ENCODE measurements around the gene MAD1L1.
"Not testable (repeated sequence)": the region's sequence is repeated elsewhere in the genome, so short reads cannot be mapped to it uniquely, and the experiment has no call there.

MAD1L1 gene

GRCh38 chr7:2059964-2060700 is 172.6 kb downstream of the MAD1L1 start:
- DNase-seq, result no peak

DNA sequence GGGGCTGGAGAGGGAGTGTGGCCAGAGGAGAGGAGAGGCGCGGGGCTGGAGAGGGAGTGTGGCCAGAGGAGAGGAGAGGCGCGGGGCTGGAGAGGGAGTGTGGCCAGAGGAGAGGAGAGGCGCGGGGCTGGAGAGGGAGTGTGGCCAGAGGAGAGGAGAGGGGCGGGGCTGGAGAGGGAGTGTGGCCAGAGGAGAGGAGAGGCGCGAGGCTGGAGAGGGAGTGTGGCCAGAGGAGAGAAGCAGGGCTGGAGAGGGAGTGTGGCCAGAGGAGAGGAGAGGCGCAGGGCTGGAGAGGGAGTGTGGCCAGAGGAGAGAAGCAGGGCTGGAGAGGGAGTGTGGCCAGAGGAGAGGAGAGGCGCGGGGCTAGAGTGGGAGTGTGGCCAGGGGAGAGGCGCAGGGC is 174.5 kb downstream of the MAD1L1 start:
- DNase-seq, result not testable (repeated sequence)

DNA sequence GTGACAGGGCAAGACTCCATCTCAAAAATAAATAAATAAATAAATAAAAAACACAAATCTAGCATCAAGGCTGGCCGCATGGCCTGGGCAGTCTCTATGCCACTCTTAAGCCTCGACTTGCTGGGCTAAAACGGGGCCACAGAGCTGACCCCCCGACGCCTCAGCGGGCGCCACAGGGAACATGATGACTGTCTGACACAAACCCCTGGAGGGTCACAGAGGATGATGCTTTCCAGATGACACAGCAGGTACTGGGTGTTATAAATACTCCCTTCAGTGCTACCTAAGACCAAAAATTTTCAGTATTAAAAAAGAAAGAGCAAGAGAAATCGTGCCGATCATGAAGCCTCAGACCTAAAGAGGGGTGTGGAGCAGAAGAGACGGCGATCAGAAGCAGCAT is 176.8 kb downstream of the MAD1L1 start:
- DNase-seq, result no peak

DNA sequence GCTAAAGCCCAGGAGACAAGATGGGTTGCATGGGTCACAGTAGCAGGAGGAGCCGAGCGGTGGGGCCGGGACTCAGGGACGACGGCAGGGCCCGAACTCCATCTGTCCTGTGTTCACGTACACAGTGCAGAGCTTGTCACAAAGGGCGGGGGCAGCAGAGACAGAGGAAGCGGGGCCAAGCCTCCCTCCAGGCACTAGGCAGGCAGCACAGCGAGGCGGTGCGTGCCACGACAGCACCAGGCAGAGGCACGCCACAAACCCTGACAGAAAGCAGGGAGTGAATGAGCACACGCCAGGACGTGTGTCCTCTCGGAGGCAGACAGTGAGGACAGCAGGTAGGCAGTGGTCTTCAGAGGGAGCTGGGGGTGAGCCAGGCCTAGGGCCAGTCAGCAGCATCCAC is 177.8 kb downstream of the MAD1L1 start:
- DNase-seq, result no peak

DNA sequence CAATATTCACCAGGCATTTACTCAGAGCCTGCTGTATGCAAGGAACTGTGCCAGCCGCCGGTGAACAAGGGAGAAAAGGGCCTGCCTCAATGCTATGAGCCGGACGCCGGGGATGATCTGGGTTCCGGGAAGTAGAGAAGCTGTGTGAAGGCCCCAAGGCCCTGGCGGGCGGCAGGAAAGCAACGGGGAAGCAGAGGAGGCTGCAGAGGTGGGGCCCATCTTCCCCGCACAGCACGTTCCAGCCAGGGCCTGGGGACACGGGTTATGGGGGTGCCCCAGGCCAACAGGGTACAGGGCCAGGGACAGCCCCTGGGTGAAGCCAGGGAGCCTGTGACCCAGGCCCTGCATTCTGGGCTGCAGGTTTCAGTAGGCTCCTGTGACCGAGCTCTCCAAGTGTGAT is 179.3 kb downstream of the MAD1L1 start:
- no peak for DNase-seq

DNA sequence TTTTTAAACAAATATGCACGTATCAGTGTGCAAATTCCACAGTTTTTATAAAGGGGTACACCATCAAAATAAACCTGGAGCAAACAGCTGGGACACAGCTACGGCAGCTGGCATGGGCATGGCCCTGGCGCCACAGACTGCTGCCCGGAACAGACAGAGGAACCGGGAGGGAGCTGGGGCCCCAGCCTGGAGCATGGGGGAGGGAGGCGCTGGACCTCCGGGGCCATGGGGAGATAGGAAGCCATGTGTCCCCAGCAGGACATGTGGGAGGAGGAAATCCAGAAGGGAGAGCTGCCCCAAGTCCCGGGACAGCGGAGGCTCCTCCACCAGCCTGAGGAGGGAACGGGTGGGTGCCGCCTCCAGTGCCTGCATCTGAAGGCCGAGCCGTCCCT is 180.1 kb downstream of the MAD1L1 start:
- no peak for DNase-seq

GRCh38 chr7:2051707-2052656 is 180.8 kb downstream of the MAD1L1 start:
- DNase-seq, result no peak

DNA sequence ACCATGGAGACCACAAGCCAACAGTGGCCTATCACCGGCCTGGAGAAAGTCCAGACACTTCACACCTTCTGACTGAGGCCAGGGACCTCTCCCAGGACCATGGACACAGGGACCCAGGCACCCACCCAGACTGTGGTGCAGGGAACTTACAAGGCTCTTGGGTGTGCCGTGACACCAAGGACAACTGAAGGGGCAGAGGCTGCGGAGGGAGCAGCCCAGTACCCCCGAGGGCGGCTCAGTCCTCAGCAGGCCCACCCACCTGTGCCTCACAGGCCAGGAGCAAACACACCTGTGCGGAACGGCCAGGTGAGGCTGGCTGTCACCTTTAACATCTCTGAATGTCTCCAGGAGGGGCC is 182.3 kb downstream of the MAD1L1 start:
- no peak for DNase-seq

- no peak for DNase-seq
These were observed 182.8 kb downstream of the MAD1L1 start for GRCh38 chr7:2049782-2050510.

DNA sequence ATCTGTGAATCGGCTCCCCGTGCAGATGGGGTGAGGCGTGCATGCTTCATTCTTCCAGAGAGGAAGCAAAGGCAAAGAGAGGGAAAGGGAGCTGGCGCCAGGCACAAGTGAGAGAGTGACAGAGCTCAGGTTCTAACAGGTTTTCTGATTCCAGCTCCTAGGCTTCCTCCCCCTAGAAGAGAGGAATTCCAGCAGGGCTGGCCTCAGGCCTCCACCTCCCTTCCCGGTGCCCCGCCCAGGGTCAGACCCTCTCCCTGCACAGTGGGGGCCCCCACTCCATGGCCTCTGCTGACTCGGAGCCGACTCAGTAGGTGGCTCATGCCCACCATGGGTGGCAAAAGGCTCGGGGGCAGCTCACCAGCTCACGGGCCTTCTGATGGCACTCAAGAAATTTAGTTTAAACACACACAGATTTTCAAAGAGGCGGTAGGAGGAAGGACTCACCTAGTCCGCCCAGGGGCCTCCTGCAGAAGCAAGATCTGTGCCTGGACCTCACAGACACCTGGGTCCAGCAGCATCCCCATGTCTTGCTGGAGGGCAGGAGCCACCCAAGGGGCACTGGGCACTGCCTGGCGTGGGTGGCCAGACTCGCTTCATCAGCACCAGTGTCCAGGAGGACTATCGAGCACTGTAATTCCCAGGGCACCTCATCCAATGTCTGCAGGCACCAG is 183.5 kb downstream of the MAD1L1 start:
- DNase-seq, result no peak

GRCh38 chr7:2048531-2048930 is 184.2 kb downstream of the MAD1L1 start:
- DNase-seq, result no peak

DNA sequence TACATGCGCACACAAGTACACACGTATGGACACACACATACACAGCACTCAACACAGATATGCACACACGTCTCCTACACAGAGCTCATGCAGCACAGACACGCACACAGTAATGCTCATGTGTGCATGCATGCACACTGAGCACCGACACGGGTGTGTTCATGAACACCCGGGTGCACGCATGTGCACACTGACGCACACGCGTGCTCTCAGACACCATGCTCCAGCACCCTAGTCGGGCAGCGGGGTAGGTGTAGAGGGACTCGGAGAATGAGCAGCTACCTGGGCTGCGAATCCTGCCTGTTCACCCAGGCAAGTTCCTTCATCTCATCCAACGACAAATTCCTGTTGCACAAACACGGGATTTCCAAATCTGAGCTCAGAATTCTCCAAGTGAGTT is 184.7 kb downstream of the MAD1L1 start:
- no peak for DNase-seq

GRCh38 chr7:2046581-2047565 is 185.9 kb downstream of the MAD1L1 start:
- no peak for DNase-seq

GRCh38 chr7:2045559-2046405 is 187.0 kb downstream of the MAD1L1 start:
- no peak for DNase-seq

GRCh38 chr7:2044883-2045471 is 187.8 kb downstream of the MAD1L1 start:
- DNase-seq, result no peak

DNA sequence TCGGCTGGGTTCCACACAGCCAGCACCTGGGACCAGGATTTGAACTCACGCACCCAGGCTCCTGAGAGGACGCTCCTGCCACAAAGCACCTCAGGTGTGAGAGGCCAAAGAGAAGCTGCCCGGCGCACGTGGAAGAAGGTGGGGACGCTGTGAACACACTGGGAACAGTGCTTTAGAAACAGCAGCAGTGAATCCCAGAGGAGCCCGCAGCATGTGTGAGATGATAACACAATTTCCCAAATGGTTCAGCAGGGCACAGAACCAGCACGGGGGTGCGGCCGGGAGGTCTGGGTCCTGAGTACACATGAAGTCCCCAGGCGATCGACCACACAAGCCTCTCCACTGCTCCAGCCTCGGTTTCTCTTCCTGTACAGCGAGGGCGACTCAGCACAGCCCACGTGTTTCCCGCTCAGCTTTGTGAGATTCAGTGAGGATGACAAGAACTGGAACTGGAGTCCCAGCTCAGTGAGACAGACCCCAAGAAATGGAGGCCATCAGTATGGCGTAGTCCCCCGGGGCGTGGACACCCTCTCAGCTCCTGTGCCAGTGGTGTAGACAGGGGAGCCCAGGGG is 188.3 kb downstream of the MAD1L1 start:
- no peak for DNase-seq

DNA sequence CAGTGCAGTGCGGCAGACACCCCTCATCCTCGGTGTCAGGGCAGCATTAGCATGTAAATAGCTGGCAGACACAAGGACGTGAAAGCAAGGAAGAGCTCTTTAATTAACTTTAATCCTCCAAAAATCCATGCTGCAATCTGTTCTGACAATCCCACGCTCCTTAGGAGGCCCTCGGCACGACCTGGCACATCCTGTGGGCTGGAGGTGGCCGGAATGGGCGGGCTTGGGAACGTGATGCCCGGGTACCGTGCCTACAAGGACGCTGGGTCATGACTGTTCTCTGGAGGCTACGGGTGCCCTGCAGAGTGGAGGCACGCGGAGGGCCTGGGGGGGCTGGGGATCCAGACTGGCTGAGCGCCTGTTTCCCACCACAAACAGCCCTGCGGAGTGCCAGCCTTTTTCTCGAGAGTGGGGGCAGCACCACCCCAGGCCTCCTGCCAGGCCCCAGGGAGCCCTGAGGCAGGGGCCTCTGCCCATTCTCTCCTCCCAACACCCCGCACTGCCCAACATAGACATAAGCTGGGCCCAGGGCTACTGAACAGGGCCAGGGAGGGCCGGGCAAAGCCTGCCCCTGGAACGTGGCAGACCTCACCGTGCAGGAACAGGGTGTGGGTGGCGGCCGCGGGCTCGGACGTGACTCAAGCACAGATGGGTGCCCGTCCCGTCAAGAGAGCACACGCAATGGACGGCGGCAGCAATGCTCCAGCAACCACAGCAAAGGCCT is 189.3 kb downstream of the MAD1L1 start:
- DNase-seq, result peak in 1 of 14 donors; percentile 13

DNA sequence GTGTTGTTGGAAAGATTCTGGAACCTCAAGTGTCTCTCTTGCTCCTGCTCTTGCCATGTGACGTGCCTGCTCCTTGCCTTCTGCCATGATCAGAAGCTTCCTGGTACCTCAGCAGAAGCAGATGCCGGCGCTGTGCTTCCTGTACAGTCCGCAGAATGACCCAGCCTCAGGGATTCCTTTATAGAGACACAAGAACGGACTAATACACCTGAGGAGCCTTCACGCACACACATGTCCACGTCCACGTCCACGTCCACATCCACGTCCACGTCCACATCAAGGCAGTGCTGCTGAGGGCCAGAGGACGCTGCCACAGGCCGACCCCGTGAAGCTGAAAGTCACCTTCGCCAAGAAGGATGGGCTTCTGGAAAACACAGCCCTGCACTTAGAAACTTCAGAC is 190.1 kb downstream of the MAD1L1 start:
- no peak for DNase-seq

All from C1 segment of cervical spinal cord (tissue), 14 donors.